Upper lobe of left lung (tissue), 6 donors: ENCODE data around the gene WFDC2. TPM values are rescaled to one million over a fixed set of nuclear protein-coding genes. Genes with fewer than 3 reads are reported as not detected.

Experiments used
- ATAC-seq, 2 donors: fragments of 200-7000 bp; cut with Tn5 transposase; one replicate each; pipeline ENCODE4 v1.9.1; 2022; ENCODE audit warnings: mild to moderate bottlenecking in 2 of 2, moderate library complexity in 2 of 2; ENCODE audit not compliant: low FRiP score in 2 of 2
- DNase-seq, 2 donors: peaks; one replicate each; pipeline ENCODE4 v3.0.0-alpha.2; 2019 to 2020
- H3K27ac ChIP-seq, 4 donors: fragments of 200-600 bp; sonication (generic); one replicate each; pipeline ENCODE4 v1.5.1; 2016 to 2019
- H3K27me3 ChIP-seq, 4 donors: fragments of 200-600 bp; sonication (generic); one replicate each; pipeline ENCODE4 v1.5.1; 2017 to 2019
- H3K36me3 ChIP-seq, 4 donors: fragments of 200-600 bp; sonication (generic); one replicate each; pipeline ENCODE4 v1.5.1; 2016 to 2019
- H3K4me1 ChIP-seq, 4 donors: fragments of 200-600 bp; sonication (generic); one replicate each; pipeline ENCODE4 v1.5.1; 2018 to 2019
- H3K4me3 ChIP-seq, 4 donors: fragments of 200-600 bp; sonication (generic); one replicate each; pipeline ENCODE4 v1.5.1; 2017 to 2019; ENCODE audit warnings: mild to moderate bottlenecking in 2 of 4, moderate library complexity in 1 of 4
- H3K9me3 ChIP-seq, 4 donors: fragments of 200-600 bp; sonication (generic); one replicate each; pipeline ENCODE4 v1.5.1; 2018 to 2019
- EP300 ChIP-seq, 4 donors: sonication (generic); formaldehyde crosslinking; IDR thresholded peaks; one replicate each; pipeline ENCODE4 v1.5.1; 2017; ENCODE audit warnings: antibody characterized with exemption in 4 of 4, control low read depth in 2 of 4
- POLR2A ChIP-seq, 4 donors: fragments of 450-650 bp; IDR thresholded peaks; one replicate each; pipeline ENCODE4 v1.5.1; 2016 to 2017; ENCODE audit warnings: antibody characterized with exemption in 4 of 4, mild to moderate bottlenecking in 2 of 4
- POLR2AphosphoS5 ChIP-seq, 2 donors: sonication (generic); formaldehyde crosslinking; IDR thresholded peaks; one replicate each; pipeline ENCODE4 v1.5.1; 2017; ENCODE audit warnings: antibody characterized with exemption in 2 of 2
- WGBS, 2 donors: methylation state at CpG; one replicate each; pipeline ENCODE4 v1.1.5; 2017 to 2018; 5-methylcytosine and 5-hydroxymethylcytosine counted together
- total RNA-seq, 6 donors: library from RNA; depleted of rRNA in 4 of 6; stranded (reverse); fragments of >200 nt in 4 of 6; gene quantifications; one replicate each; pipeline versions ENCODE4 v1.1.0 to v1.2.1, GENCODE V29; 2016 to 2021
- TF ChIP-seq, protein P1 (sequence below), 6 experiments: fragments of 450-650 bp in 4 of 6; fragments of 200-600 bp in 2 of 6; sonication (generic) in 2 of 6; IDR thresholded peaks; one replicate each; pipeline ENCODE4 v1.5.1; 2016 to 2019; ENCODE audit warnings: antibody characterized with exemption in 6 of 6
- donor health status: DM: no; HTN: no; CAD: no; lungs with moderate emphysema.
- donor health status: DM: no; HTN: yes; CAD: no; lungs with severe emphysema.

Gene WFDC2
- total RNA-seq, 6 donors from 2014 or later: 91.7 to 163 (median 135) TPM

DNA sequence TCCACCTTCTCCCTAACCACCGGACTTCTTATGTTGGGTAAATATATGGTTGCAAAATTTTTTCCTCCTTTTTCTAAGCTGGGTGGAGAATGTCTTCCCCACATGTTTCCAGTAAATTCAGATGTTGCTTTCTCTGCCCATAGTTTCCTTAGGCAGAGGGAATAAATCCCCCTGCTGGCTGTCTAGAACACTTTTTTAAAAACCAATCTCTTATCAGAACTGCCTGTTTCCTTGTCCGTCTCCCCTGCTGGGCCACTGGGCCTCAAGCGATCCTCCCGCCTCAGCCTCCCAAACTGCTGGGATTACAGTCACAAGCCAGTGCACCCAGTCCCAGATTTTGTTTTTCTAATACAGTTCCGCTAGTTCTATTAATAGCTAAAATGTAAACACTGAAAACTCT, 9.9 kb upstream of the WFDC2 start:
- TF ChIP-seq EP300 (IDR thresholded peaks at IDR 0.05): no peak
- TF ChIP-seq, protein P1, sequence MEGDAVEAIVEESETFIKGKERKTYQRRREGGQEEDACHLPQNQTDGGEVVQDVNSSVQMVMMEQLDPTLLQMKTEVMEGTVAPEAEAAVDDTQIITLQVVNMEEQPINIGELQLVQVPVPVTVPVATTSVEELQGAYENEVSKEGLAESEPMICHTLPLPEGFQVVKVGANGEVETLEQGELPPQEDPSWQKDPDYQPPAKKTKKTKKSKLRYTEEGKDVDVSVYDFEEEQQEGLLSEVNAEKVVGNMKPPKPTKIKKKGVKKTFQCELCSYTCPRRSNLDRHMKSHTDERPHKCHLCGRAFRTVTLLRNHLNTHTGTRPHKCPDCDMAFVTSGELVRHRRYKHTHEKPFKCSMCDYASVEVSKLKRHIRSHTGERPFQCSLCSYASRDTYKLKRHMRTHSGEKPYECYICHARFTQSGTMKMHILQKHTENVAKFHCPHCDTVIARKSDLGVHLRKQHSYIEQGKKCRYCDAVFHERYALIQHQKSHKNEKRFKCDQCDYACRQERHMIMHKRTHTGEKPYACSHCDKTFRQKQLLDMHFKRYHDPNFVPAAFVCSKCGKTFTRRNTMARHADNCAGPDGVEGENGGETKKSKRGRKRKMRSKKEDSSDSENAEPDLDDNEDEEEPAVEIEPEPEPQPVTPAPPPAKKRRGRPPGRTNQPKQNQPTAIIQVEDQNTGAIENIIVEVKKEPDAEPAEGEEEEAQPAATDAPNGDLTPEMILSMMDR (IDR thresholded peaks at IDR 0.05): peak in 1 of 6 experiments; percentile 11
- H3K36me3 ChIP-seq: no peaks in the 10 kb centered on the region
- WGBS, 2 donors: 66 to 69% methylated on average over 5 of the region's 5 CpGs
- ATAC-seq (no peak), DNase-seq (no peak)
- no peak overlapping the region for H3K4me3 ChIP-seq
- no peaks in the 10 kb centered on the region for H3K27me3 ChIP-seq
- no peaks in the 10 kb centered on the region for H3K4me1 ChIP-seq
- H3K9me3 ChIP-seq: no peaks in the 10 kb centered on the region
- no peak overlapping the region for H3K27ac ChIP-seq

DNA sequence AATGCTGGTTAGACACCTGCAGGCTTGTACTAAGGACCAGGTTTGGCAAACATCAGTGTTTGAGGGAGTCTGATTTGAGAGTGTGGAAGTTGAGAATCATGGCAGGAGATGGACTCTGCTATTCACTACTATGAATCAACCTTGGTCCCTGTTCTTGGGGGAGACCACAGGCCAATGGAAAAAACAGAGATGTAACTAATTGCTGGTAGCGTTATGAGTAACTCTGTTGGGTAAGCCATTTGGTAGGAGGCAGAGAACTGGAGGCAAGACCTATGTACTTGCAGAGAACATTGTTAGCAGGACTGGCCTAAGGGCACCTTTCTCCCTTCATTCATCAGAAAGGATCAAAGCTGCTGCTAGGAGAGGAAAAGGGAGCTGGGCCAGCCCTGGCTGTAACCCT, 8.3 kb upstream of the WFDC2 start:
- Histone ChIP-seq H3K4me1 (peaks cover 0 to 3% (median 0%) of the 10 kb centered on the region in 4 donors), H3K27ac (no peak overlapping the region), H3K27me3 (no peaks in the 10 kb centered on the region), H3K4me3 (no peak overlapping the region), H3K9me3 (no peaks in the 10 kb centered on the region), H3K36me3 (no peaks in the 10 kb centered on the region)
- DNase-seq (no peak), ATAC-seq (no peak)
- TF ChIP-seq POLR2AphosphoS5 (IDR thresholded peaks at IDR 0.05) (no peak), EP300 (IDR thresholded peaks at IDR 0.05) (no peak), POLR2A (IDR thresholded peaks at IDR 0.05) (no peak)
- TF ChIP-seq, protein P1 (IDR thresholded peaks at IDR 0.05): no peak
- WGBS, 2 donors: 78 to 84% methylated on average over 1 of the region's 1 CpG

GRCh38 chr20:45462711-45463509, 6.6 kb upstream of the WFDC2 start:
- WGBS, 2 donors: 86 to 87% methylated on average over 6 of the region's 6 CpGs
- TF ChIP-seq, protein P1 (IDR thresholded peaks at IDR 0.05): no peak
- TF ChIP-seq EP300 (IDR thresholded peaks at IDR 0.05): no peak
- DNase-seq (no peak), ATAC-seq (no peak)
- H3K27me3 ChIP-seq: no peaks in the 10 kb centered on the region
- H3K27ac ChIP-seq: no peak overlapping the region
- H3K9me3 ChIP-seq: no peaks in the 10 kb centered on the region
- no peaks in the 10 kb centered on the region for H3K36me3 ChIP-seq
- H3K4me1 ChIP-seq: peaks cover 0 to 7% (median 0%) of the 10 kb centered on the region in 4 donors
- H3K4me3 ChIP-seq: no peak overlapping the region

DNA sequence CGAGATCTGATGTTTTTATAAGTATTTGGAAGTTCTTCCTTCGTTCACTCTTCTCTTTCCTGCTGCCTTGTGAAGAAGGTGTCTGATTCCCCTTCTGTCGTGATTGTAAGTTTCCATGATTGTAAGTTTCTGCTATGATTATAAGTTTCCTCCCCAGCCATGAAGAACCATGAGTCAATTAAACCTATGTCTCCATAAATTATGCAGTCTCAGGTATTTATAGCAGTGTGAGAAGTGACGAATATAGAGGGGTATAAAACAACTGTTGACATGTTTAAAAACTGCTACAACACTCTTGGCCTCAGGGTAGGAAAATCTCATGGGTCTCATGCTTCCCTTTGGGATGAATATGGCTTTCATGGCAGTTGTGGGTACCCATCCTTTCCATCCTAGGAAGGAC, 5.8 kb upstream of the WFDC2 start:
- Histone ChIP-seq H3K4me3 (no peak overlapping the region), H3K36me3 (no peaks in the 10 kb centered on the region), H3K4me1 (peaks cover 0 to 12% (median 0%) of the 10 kb centered on the region in 4 donors), H3K27ac (no peak overlapping the region), H3K9me3 (no peaks in the 10 kb centered on the region), H3K27me3 (no peaks in the 10 kb centered on the region)
- 67 to 87% methylated on average over 4 of the region's 4 CpGs for WGBS, 2 donors
- DNase-seq (no peak), ATAC-seq (no peak)
- TF ChIP-seq, protein P1 (IDR thresholded peaks at IDR 0.05): no peak
- TF ChIP-seq POLR2AphosphoS5 (IDR thresholded peaks at IDR 0.05) (no peak), EP300 (IDR thresholded peaks at IDR 0.05) (no peak), POLR2A (IDR thresholded peaks at IDR 0.05) (no peak)
